ENCODE results near the gene VCAN.

Gene VCAN

DNA sequence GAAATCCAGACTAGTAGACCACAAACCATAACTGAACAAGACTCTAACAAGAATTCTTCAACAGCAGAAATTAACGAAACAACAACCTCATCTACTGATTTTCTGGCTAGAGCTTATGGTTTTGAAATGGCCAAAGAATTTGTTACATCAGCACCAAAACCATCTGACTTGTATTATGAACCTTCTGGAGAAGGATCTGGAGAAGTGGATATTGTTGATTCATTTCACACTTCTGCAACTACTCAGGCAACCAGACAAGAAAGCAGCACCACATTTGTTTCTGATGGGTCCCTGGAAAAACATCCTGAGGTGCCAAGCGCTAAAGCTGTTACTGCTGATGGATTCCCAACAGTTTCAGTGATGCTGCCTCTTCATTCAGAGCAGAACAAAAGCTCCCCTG, 68.6 kb downstream of the VCAN start:
- Histone ChIP-seq H3K4me1 (ENCODE audit: control insufficient read depth, insufficient read depth, low read length) (no peaks in the 10 kb centered on the region), H3K9me3 (ENCODE audit: control insufficient read depth, insufficient read depth, low read depth, low read length) (no peaks in the 10 kb centered on the region), H3K36me3 (ENCODE audit: control insufficient read depth in 2 of 2, insufficient read depth in 1 of 2, low read length in 2 of 2) (peaks cover 0 to 14% of the 10 kb centered on the region in 2 experiments; a peak in 2 of 3 replicates), H3K27ac (ENCODE audit: extremely low read depth, low read depth, low read length) (no peak overlapping the region), H3K4me3 (ENCODE audit: low read depth, low read length) (no peak overlapping the region)
- TF ChIP-seq, protein P1, sequence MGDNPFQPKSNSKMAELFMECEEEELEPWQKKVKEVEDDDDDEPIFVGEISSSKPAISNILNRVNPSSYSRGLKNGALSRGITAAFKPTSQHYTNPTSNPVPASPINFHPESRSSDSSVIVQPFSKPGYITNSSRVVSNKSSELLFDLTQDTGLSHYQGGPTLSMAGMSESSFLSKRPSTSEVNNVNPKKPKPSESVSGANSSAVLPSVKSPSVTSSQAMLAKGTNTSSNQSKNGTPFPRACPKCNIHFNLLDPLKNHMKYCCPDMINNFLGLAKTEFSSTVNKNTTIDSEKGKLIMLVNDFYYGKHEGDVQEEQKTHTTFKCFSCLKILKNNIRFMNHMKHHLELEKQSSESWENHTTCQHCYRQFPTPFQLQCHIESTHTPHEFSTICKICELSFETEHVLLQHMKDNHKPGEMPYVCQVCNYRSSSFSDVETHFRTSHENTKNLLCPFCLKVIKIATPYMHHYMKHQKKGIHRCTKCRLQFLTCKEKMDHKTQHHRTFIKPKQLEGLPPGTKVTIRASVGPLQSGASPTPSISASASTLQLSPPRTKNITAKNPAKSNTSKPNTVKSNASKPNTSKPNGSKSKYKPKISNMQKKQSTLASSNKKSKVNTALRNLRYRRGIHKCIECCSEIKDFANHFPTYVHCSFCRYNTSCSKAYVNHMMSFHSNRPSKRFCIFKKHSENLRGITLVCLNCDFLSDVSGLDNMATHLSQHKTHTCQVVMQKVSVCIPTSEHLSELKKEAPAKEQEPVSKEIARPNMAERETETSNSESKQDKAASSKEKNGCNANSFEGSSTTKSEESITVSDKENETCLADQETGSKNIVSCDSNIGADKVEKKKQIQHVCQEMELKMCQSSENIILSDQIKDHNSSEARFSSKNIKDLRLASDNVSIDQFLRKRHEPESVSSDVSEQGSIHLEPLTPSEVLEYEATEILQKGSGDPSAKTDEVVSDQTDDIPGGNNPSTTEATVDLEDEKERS (tag by site-specific recombination; IDR thresholded peaks at IDR 0.05), result no peak
- no peak for TF ChIP-seq ZBTB8A (tag by site-specific recombination; IDR thresholded peaks at IDR 0.05)
- TF ChIP-seq ZNF416 (tag by site-specific recombination; IDR thresholded peaks at IDR 0.05), result no peak
- no peak for TF ChIP-seq ZNF174 (tag by site-specific recombination; IDR thresholded peaks at IDR 0.05)
- TF ChIP-seq ZNF473 (tag by site-specific recombination; IDR thresholded peaks at IDR 0.05), result no peak
- TF ChIP-seq, protein P2, sequence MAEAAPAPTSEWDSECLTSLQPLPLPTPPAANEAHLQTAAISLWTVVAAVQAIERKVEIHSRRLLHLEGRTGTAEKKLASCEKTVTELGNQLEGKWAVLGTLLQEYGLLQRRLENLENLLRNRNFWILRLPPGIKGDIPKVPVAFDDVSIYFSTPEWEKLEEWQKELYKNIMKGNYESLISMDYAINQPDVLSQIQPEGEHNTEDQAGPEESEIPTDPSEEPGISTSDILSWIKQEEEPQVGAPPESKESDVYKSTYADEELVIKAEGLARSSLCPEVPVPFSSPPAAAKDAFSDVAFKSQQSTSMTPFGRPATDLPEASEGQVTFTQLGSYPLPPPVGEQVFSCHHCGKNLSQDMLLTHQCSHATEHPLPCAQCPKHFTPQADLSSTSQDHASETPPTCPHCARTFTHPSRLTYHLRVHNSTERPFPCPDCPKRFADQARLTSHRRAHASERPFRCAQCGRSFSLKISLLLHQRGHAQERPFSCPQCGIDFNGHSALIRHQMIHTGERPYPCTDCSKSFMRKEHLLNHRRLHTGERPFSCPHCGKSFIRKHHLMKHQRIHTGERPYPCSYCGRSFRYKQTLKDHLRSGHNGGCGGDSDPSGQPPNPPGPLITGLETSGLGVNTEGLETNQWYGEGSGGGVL (tag by site-specific recombination; IDR thresholded peaks at IDR 0.05), result no peak
- TF ChIP-seq ZNF776 (tag by site-specific recombination; IDR thresholded peaks at IDR 0.05; ENCODE audit: borderline replicate concordance), result no peak
- no peak for TF ChIP-seq ZNF223 (tag by site-specific recombination; IDR thresholded peaks at IDR 0.05)
- TF ChIP-seq ZNF394 (tag by site-specific recombination; IDR thresholded peaks at IDR 0.05; ENCODE audit: borderline replicate concordance), result no peak
- TF ChIP-seq TCF7L2 (IDR thresholded peaks at IDR 0.05; ENCODE audit: borderline replicate concordance, low read depth, low read length), result no peak
- no peak for TF ChIP-seq ZSCAN23 (tag by site-specific recombination; IDR thresholded peaks at IDR 0.05)
- CTCF ChIA-PET, result no interaction called here
- POLR2A ChIA-PET, result no interaction called here

DNA sequence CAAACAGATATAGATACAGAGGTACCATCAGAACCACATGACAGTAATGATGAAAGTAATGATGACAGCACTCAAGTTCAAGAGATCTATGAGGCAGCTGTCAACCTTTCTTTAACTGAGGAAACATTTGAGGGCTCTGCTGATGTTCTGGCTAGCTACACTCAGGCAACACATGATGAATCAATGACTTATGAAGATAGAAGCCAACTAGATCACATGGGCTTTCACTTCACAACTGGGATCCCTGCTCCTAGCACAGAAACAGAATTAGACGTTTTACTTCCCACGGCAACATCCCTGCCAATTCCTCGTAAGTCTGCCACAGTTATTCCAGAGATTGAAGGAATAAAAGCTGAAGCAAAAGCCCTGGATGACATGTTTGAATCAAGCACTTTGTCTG, 69.2 kb downstream of the VCAN start:
- ChIA-PET CTCF (no interaction called here), POLR2A (no interaction called here)
- Histone ChIP-seq H3K9me3 (ENCODE audit: control insufficient read depth, insufficient read depth, low read depth, low read length) (no peaks in the 10 kb centered on the region), H3K27ac (ENCODE audit: extremely low read depth, low read depth, low read length) (no peak overlapping the region), H3K4me1 (ENCODE audit: control insufficient read depth, insufficient read depth, low read length) (no peaks in the 10 kb centered on the region), H3K4me3 (ENCODE audit: low read depth, low read length) (no peak overlapping the region), H3K36me3 (ENCODE audit: control insufficient read depth in 2 of 2, insufficient read depth in 1 of 2, low read length in 2 of 2) (peaks cover 0 to 17% of the 10 kb centered on the region in 2 experiments; a peak in 1 of 3 replicates)
- TF ChIP-seq ZNF354C (tag by site-specific recombination; IDR thresholded peaks at IDR 0.05; ENCODE audit: borderline replicate concordance, low read depth), result no peak
- no peak for TF ChIP-seq ZNF626 (tag by site-specific recombination; IDR thresholded peaks at IDR 0.05)
- TF ChIP-seq, protein P3, sequence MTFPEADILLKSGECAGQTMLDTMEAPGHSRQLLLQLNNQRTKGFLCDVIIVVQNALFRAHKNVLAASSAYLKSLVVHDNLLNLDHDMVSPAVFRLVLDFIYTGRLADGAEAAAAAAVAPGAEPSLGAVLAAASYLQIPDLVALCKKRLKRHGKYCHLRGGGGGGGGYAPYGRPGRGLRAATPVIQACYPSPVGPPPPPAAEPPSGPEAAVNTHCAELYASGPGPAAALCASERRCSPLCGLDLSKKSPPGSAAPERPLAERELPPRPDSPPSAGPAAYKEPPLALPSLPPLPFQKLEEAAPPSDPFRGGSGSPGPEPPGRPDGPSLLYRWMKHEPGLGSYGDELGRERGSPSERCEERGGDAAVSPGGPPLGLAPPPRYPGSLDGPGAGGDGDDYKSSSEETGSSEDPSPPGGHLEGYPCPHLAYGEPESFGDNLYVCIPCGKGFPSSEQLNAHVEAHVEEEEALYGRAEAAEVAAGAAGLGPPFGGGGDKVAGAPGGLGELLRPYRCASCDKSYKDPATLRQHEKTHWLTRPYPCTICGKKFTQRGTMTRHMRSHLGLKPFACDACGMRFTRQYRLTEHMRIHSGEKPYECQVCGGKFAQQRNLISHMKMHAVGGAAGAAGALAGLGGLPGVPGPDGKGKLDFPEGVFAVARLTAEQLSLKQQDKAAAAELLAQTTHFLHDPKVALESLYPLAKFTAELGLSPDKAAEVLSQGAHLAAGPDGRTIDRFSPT (tag by site-specific recombination; IDR thresholded peaks at IDR 0.05), result no peak
- TF ChIP-seq KLF8 (tag by site-specific recombination; IDR thresholded peaks at IDR 0.05), result no peak
- no peak for TF ChIP-seq ZNF423 (tag by site-specific recombination; IDR thresholded peaks at IDR 0.05)
- TF ChIP-seq ZNF426 (tag by site-specific recombination; IDR thresholded peaks at IDR 0.05), result no peak
- no peak for TF ChIP-seq ZNF223 (tag by site-specific recombination; IDR thresholded peaks at IDR 0.05)
- TF ChIP-seq, protein P4, sequence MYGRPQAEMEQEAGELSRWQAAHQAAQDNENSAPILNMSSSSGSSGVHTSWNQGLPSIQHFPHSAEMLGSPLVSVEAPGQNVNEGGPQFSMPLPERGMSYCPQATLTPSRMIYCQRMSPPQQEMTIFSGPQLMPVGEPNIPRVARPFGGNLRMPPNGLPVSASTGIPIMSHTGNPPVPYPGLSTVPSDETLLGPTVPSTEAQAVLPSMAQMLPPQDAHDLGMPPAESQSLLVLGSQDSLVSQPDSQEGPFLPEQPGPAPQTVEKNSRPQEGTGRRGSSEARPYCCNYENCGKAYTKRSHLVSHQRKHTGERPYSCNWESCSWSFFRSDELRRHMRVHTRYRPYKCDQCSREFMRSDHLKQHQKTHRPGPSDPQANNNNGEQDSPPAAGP (tag by site-specific recombination; IDR thresholded peaks at IDR 0.05), result no peak
- TF ChIP-seq ZNF114 (tag by site-specific recombination; IDR thresholded peaks at IDR 0.05), result no peak
- TF ChIP-seq RBAK (tag by site-specific recombination; IDR thresholded peaks at IDR 0.05), result no peak
- no peak for TF ChIP-seq REPIN1 (tag by site-specific recombination; IDR thresholded peaks at IDR 0.05; ENCODE audit: low read depth)
- TF ChIP-seq, protein P5, sequence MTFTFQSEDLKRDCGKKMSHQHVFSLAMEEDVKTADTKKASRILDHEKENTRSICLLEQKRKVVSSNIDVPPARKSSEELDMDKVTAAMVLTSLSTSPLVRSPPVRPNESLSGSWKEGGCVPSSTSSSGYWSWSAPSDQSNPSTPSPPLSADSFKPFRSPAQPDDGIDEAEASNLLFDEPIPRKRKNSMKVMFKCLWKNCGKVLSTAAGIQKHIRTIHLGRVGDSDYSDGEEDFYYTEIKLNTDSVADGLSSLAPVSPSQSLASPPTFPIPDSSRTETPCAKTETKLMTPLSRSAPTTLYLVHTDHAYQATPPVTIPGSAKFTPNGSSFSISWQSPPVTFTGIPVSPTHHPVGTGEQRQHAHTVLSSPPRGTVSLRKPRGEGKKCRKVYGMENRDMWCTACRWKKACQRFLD (tag by site-specific recombination; IDR thresholded peaks at IDR 0.05), result no peak
- TF ChIP-seq, protein P6, sequence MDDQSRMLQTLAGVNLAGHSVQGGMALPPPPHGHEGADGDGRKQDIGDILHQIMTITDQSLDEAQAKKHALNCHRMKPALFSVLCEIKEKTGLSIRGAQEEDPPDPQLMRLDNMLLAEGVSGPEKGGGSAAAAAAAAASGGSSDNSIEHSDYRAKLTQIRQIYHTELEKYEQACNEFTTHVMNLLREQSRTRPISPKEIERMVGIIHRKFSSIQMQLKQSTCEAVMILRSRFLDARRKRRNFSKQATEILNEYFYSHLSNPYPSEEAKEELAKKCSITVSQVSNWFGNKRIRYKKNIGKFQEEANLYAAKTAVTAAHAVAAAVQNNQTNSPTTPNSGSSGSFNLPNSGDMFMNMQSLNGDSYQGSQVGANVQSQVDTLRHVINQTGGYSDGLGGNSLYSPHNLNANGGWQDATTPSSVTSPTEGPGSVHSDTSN (CRISPR knock-in tag; IDR thresholded peaks at IDR 0.05), result no peak
- TF ChIP-seq ZNF10 (tag by site-specific recombination; IDR thresholded peaks at IDR 0.05), result no peak
- no peak for TF ChIP-seq ZNF560 (tag by site-specific recombination; IDR thresholded peaks at IDR 0.05; ENCODE audit: borderline replicate concordance)
- TF ChIP-seq ZBTB1 (tag by site-specific recombination; IDR thresholded peaks at IDR 0.05), result no peak

All from HEK293 (cell line).